Epithelial cell of esophagus (primary cell): ENCODE results near the gene BTG4.

Experiments
- DNase-seq: peaks from one replicate; pipeline ENCODE4 v3.0.0; 2010; ENCODE audit warnings: low read depth
- H3K4me3 ChIP-seq: 2 replicates; pipeline ENCODE4 v1.5.1; 2011; ENCODE audit warnings: mild to moderate bottlenecking, low read length, control low read depth
- CTCF ChIP-seq: IDR thresholded peaks from 2 replicates; pipeline ENCODE4 v1.5.1; 2011; ENCODE audit warnings: low read depth, mild to moderate bottlenecking, low read length, control low read depth, inconsistent platforms; ENCODE audit not compliant: insufficient read depth; ENCODE audit errors: missing control alignments

Gene BTG4

DNA sequence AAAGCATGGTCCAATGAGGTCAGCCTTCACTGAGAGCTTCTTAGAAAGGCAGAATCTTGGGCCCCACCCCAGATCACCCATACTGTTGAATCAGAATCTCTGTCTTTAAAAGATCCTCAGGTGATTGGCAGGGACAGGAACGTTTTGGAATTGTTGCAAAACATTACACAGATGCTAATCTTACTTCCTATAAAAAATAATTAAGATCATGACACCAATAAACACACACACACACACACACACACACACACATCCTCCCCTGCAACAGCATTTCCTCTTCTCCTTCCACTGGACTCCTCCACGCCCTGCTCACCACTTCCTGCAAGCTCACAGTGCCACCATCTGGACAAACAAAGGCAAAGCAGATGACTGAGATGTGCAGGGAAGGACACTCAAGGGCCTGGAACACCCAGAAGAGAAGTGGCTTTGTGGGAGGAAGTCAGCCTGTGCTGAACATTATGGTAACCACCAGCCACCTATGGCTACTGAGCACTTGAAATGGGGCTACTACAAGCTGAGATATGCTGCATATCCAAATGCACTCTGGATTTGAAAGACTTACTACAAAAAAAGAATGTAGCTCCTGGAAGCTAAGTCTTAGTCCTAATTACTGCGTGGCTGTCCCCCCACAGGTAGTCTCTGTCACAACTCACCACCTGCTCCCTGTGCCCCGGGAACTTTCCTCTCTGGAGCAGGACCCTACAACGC lies 65.6 kb downstream of the BTG4 start:
- DNase-seq, result peak; percentile 91
- H3K4me3 ChIP-seq, result no peak overlapping the region
- TF ChIP-seq CTCF, result peak; percentile 94

DNA sequence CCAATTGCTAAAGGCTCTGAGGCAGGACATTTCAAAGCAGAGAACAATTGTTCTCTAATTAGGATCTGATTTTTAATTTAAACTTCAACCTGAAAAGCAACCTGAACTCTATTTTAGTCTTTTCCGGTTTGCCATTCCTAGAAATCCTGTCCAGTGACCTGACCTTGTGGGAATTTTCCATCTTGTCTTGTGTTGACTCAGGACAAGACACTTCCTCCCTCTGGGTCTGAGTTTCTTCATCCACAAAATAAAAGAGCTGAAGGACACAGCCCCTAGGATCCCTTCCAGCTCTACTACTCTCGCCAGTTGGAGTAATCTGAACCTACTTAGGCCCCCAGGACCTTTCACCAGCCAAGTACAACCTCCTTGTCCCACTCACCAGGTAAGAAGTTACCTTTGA lies 66.6 kb downstream of the BTG4 start:
- TF ChIP-seq CTCF, result no peak
- no peak overlapping the region for H3K4me3 ChIP-seq
- no peak for DNase-seq
